Natural killer cell (primary cell): ENCODE results near the gene HSD11B1. TPM values are rescaled to one million over a fixed set of nuclear protein-coding genes. Genes with fewer than 3 reads are reported as not detected.

Experiments
- ATAC-seq, 3 donors: fragments of 150-1000 bp in 2 of 3; fragments of 200-7000 bp in 1 of 3; cut with Tn5 transposase; 1 replicate in 1 of 3; 2 replicates in 2 of 3; pipeline ENCODE4 v1.10.0; 2021; ENCODE audit warnings: mild to moderate bottlenecking in 2 of 3, moderate library complexity in 2 of 3
- DNase-seq, 2 donors: peaks; one replicate each; pipeline versions ENCODE4 v3.0.0 to v3.0.0-alpha.2; 2013 to 2021; ENCODE audit warnings: mixed read lengths in 1 of 2
- H3K27ac ChIP-seq: one replicate; pipeline ENCODE4 v1.5.1; 2013; ENCODE audit warnings: mild to moderate bottlenecking, low read length
- H3K27me3 ChIP-seq: one replicate; pipeline ENCODE4 v1.6.1; 2013; ENCODE audit warnings: low read length; ENCODE audit not compliant: control insufficient read depth, insufficient read depth
- H3K36me3 ChIP-seq: one replicate; pipeline ENCODE4 v1.6.1; 2013; ENCODE audit warnings: low read length; ENCODE audit not compliant: control insufficient read depth, insufficient read depth
- H3K4me1 ChIP-seq: one replicate; pipeline ENCODE4 v1.6.1; 2013; ENCODE audit warnings: low read length; ENCODE audit not compliant: control insufficient read depth, insufficient read depth
- H3K4me3 ChIP-seq: one replicate; pipeline ENCODE4 v1.5.1; 2013; ENCODE audit warnings: low read length
- H3K9me3 ChIP-seq: one replicate; pipeline ENCODE4 v1.6.1; 2013; ENCODE audit warnings: low read length; ENCODE audit not compliant: control insufficient read depth, insufficient read depth
- H3K27ac Mint-ChIP-seq, 2 donors: one replicate each; pipeline ENCODE4 v1.8.0; 2022; ENCODE audit warnings: mild to moderate bottlenecking in 2 of 2, mixed read lengths in 2 of 2, moderate library complexity in 1 of 2
- H3K27me3 Mint-ChIP-seq, 2 donors: one replicate each; pipeline ENCODE4 v1.8.0; 2022; ENCODE audit warnings: low read depth in 2 of 2, mixed read lengths in 2 of 2
- H3K36me3 Mint-ChIP-seq: one replicate; pipeline ENCODE4 v1.8.0; 2022; ENCODE audit warnings: mixed read lengths
- H3K4me1 Mint-ChIP-seq, 2 donors: one replicate each; pipeline ENCODE4 v1.8.0; 2022; ENCODE audit warnings: mixed read lengths in 2 of 2
- H3K4me3 Mint-ChIP-seq: one replicate; pipeline ENCODE4 v1.8.0; 2022; ENCODE audit warnings: mild to moderate bottlenecking, moderate library complexity, mixed read lengths
- H3K9me3 Mint-ChIP-seq, 2 donors: one replicate each; pipeline ENCODE4 v1.8.0; 2022; ENCODE audit warnings: mixed read lengths in 2 of 2
- WGBS: methylation state at CpG from one replicate; pipeline ENCODE4 v1.1.7; 2013; ENCODE audit warnings: missing lambda C conversion rate; ENCODE audit not compliant: insufficient coverage; 5-methylcytosine and 5-hydroxymethylcytosine counted together
- intact Hi-C: fragments of 100-400 bp; cut with micrococcal nuclease; formaldehyde crosslinking; loops from one replicate; pipeline ENCODE4 v1.14.2; 2022
- total RNA-seq, 4 donors: library from RNA; stranded (reverse); fragments of 120-200 nt in 1 of 4; gene quantifications; one replicate each; pipeline versions ENCODE4 v1.2.3 to v1.2.4, GENCODE V29; 2013 to 2022
- TF ChIP-seq, protein P1 (sequence below): fragments of 200-600 bp; IDR thresholded peaks from one replicate; pipeline ENCODE4 v1.8.0; 2022; ENCODE audit warnings: antibody characterized with exemption

HSD11B1 gene
- total RNA-seq, 3 donors from 2014 or later (not counting 1 experiment from before 2014, with no cell fraction given) = not detected

DNA sequence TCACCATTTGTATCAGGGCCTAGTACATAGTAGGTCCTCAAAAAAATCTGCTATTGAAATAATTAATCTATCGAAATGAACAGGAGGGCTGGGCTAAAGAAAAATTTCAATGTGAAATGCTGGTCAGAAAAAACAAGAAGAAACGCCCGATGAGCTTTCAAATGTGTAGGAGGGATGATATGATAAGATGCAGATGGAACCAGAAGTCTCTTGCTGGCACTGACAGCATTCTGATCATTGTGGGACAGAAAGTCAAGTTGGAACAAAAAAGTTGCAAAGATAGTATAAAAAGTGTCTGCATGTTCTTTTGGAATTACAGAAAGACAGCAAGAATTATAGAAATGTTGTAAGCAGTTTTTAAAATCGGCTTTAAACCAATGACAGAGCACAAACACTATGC, 18.3 kb upstream of the HSD11B1 start:
- peaks cover 7 to 13% of the 10 kb centered on the region in 2 donors for H3K4me1 Mint-ChIP-seq
- H3K27me3 Mint-ChIP-seq = peaks cover 3 to 10% of the 10 kb centered on the region in 2 donors
- WGBS = 77% methylated on average over 4 of the region's 4 CpGs
- no peaks in the 10 kb centered on the region for H3K36me3 ChIP-seq
- H3K27ac ChIP-seq = no peak overlapping the region
- H3K36me3 Mint-ChIP-seq = no peaks in the 10 kb centered on the region
- no peaks in the 10 kb centered on the region for H3K27me3 ChIP-seq
- H3K4me1 ChIP-seq = peaks cover 7% of the 10 kb centered on the region
- DNase-seq (no peak), ATAC-seq (no peak)
- H3K4me3 Mint-ChIP-seq = no peak overlapping the region
- H3K9me3 ChIP-seq = no peaks in the 10 kb centered on the region
- no peak overlapping the region for H3K27ac Mint-ChIP-seq
- TF ChIP-seq, protein P1, sequence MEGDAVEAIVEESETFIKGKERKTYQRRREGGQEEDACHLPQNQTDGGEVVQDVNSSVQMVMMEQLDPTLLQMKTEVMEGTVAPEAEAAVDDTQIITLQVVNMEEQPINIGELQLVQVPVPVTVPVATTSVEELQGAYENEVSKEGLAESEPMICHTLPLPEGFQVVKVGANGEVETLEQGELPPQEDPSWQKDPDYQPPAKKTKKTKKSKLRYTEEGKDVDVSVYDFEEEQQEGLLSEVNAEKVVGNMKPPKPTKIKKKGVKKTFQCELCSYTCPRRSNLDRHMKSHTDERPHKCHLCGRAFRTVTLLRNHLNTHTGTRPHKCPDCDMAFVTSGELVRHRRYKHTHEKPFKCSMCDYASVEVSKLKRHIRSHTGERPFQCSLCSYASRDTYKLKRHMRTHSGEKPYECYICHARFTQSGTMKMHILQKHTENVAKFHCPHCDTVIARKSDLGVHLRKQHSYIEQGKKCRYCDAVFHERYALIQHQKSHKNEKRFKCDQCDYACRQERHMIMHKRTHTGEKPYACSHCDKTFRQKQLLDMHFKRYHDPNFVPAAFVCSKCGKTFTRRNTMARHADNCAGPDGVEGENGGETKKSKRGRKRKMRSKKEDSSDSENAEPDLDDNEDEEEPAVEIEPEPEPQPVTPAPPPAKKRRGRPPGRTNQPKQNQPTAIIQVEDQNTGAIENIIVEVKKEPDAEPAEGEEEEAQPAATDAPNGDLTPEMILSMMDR = no peak
- no peaks in the 10 kb centered on the region for H3K9me3 Mint-ChIP-seq
- H3K4me3 ChIP-seq = no peak overlapping the region
- intact Hi-C loops = no loop called here

DNA sequence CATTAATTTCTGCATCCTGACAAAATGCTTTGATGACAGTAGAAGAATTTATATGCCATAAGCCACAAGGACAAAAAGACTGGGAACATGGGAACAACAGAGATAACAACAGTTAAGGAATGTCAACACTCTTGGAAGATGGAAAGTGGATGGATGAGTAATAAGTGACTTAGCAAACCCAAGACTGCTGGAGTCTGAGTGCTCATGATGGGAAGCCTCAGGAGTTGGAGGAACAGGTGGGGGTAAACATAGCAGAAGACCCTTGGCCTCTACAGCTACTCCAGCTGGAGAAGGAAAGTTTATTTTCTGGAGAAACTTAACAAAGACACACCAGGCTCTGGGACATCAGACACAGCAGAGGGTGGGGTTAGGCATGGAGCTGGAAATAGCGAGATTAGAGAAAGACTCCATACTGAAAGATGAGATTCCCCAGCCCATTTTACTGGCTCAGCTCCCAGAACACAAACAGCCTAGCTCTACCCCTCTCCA, 15.9 kb upstream of the HSD11B1 start:
- H3K4me3 ChIP-seq = no peak overlapping the region
- no peaks in the 10 kb centered on the region for H3K9me3 ChIP-seq
- ATAC-seq (no peak), DNase-seq (no peak)
- H3K4me1 ChIP-seq = peaks cover 7% of the 10 kb centered on the region
- no peak overlapping the region for H3K27ac ChIP-seq
- no peak overlapping the region for H3K27ac Mint-ChIP-seq
- TF ChIP-seq, protein P1 = no peak
- H3K36me3 ChIP-seq = no peaks in the 10 kb centered on the region
- no peaks in the 10 kb centered on the region for H3K9me3 Mint-ChIP-seq
- no peaks in the 10 kb centered on the region for H3K36me3 Mint-ChIP-seq
- H3K4me3 Mint-ChIP-seq = no peak overlapping the region
- no peaks in the 10 kb centered on the region for H3K27me3 ChIP-seq
- peaks cover 14 to 17% of the 10 kb centered on the region in 2 donors for H3K4me1 Mint-ChIP-seq
- WGBS = 92% methylated on average over 1 of the region's 1 CpG
- peaks cover 1 to 2% of the 10 kb centered on the region in 2 donors for H3K27me3 Mint-ChIP-seq
- intact Hi-C loops = no loop called here

DNA sequence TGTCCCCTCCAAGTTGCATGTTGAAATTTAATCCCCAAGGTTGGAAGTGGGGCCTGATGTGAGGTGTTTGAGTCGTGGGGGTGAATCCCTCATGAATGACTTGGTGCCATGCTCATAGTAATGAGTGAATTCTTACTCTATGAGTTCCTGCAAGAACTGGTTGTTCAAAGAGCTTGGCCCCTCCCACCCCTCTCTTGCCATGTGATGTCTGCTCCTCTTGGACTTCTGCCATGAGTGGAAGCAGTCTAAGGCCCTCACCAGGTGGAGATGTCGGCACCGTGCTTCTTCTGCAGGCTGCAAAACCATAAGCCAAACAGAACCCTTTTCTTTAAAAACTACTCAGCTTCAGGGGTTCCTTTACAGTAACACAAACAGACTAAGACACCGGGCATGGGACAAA, 15.2 kb upstream of the HSD11B1 start:
- H3K27me3 Mint-ChIP-seq = peaks cover 0 to 2% of the 10 kb centered on the region in 2 donors
- 86% methylated on average over 4 of the region's 4 CpGs for WGBS
- Histone ChIP-seq H3K27ac (no peak overlapping the region), H3K4me3 (no peak overlapping the region), H3K36me3 (no peaks in the 10 kb centered on the region), H3K9me3 (no peaks in the 10 kb centered on the region), H3K4me1 (peaks cover 7% of the 10 kb centered on the region), H3K27me3 (no peaks in the 10 kb centered on the region)
- no peak for DNase-seq
- H3K9me3 Mint-ChIP-seq = no peaks in the 10 kb centered on the region
- ATAC-seq = no peak
- no peak overlapping the region for H3K27ac Mint-ChIP-seq
- no peak overlapping the region for H3K4me3 Mint-ChIP-seq
- H3K36me3 Mint-ChIP-seq = no peaks in the 10 kb centered on the region
- intact Hi-C loops = no loop called here
- TF ChIP-seq, protein P1 = no peak
- H3K4me1 Mint-ChIP-seq = peaks cover 14 to 17% of the 10 kb centered on the region in 2 donors

DNA sequence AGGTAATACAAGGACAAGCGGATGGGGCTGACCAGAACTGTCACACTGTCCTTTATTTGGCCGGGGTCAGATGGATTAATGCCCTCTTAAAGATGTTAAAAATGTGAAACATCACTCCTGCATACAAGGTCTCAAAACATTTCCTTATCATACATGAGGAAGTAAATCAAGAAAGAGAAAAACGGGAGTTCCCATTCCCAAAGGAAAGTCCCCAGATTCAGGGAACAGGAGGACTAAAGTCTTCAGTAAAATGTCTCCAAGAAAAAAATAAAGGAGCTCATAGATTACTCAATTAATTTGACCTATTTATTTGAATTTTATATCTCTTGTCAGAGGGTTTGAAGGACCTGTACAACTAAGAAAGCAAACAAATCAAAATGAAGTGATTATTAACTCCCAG, 13.4 kb upstream of the HSD11B1 start:
- no peaks in the 10 kb centered on the region for H3K27me3 ChIP-seq
- peaks cover 0 to 5% of the 10 kb centered on the region in 2 donors for H3K27me3 Mint-ChIP-seq
- DNase-seq (no peak), ATAC-seq (no peak)
- H3K9me3 ChIP-seq = no peaks in the 10 kb centered on the region
- no peaks in the 10 kb centered on the region for H3K36me3 ChIP-seq
- no peaks in the 10 kb centered on the region for H3K4me1 ChIP-seq
- no peak overlapping the region for H3K27ac Mint-ChIP-seq
- H3K9me3 Mint-ChIP-seq = no peaks in the 10 kb centered on the region
- H3K4me3 ChIP-seq = no peak overlapping the region
- H3K4me3 Mint-ChIP-seq = no peak overlapping the region
- peaks cover 8% of the 10 kb centered on the region in 2 donors for H3K4me1 Mint-ChIP-seq
- no peaks in the 10 kb centered on the region for H3K36me3 Mint-ChIP-seq
- intact Hi-C loops = loop anchor here (5.0 kb wide), 1 partner anchor 56 kb away; no protein-coding TSS in a partner anchor
- TF ChIP-seq, protein P1 = no peak
- no peak overlapping the region for H3K27ac ChIP-seq
- WGBS = 62% methylated on average over 2 of the region's 3 CpGs
